GM12878 (cell line): ENCODE data around the gene VSIG10L2. TPM values are rescaled to one million over a fixed set of nuclear protein-coding genes. Genes with fewer than 3 reads are reported as not detected.

ENCODE experiments used
- ATAC-seq: fragments of 200-7000 bp; cut with Tn5 transposase; 3 replicates; pipeline ENCODE4 v1.9.1; 2020; ENCODE audit warnings: mild to moderate bottlenecking, moderate library complexity
- BruUV-seq: library from RNA; stranded (reverse); fragments of 400-500 nt; replicated peaks from 2 replicates; lab custom pipeline; 2021; lab: Mats Ljungman, UMichigan
- CTCF ChIA-PET: fragments of 300-600 bp; sonication (Branson Sonifier 250); formaldehyde crosslinking; extraction: SDS; loops from one replicate; lab custom pipeline; 2021; ENCODE audit warnings: inconsistent platforms; lab: Yijun Ruan, JAX
- POLR2A ChIA-PET: fragments of 350-600 bp; formaldehyde crosslinking; extraction: SDS; loops from one replicate; lab custom pipeline; 2021; ENCODE audit warnings: inconsistent platforms; lab: Charles Lee
- RAD21 ChIA-PET: fragments of 300-600 bp; sonication (Branson Sonifier 250); formaldehyde crosslinking; loops from one replicate; lab custom pipeline; 2023; ENCODE audit warnings: antibody characterized with exemption; ENCODE audit not compliant: unreplicated experiment; lab: Charles Lee
- SMC1A ChIA-PET: fragments of 300-600 bp; sonication (Branson Sonifier 250); formaldehyde crosslinking; loops from one replicate; lab custom pipeline; 2023; ENCODE audit not compliant: unreplicated experiment, uncharacterized antibody; lab: Charles Lee
- DNase-seq: peaks from one replicate; pipeline ENCODE4 v3.0.0-alpha.2; 2011; ENCODE audit warnings: low read depth, low spot score
- FAIRE-seq: peaks from 3 replicates; lab custom pipeline; 2011; peaks lifted over from hg19 to GRCh38; lab: Jason Lieb, UNC
- H2AFZ ChIP-seq: 2 replicates; pipeline ENCODE4 v1.6.0; 2011; ENCODE audit warnings: low read depth, low read length, control low read depth; ENCODE audit not compliant: control insufficient read depth
- H3K27ac ChIP-seq: 2 replicates; pipeline ENCODE4 v1.5.1; 2011; ENCODE audit warnings: control low read depth; ENCODE audit not compliant: control insufficient read depth, insufficient read depth
- H3K27me3 ChIP-seq, 2 experiments: replicated peaks in 1 of 2; 2 replicates each; pipeline versions ENCODE4 v1.6.0 to v1.6.1; 2011; ENCODE audit warnings: low read length in 1 of 2; ENCODE audit not compliant: control insufficient read depth in 2 of 2, insufficient read depth in 2 of 2
- H3K36me3 ChIP-seq, 2 experiments: 2 replicates each; pipeline ENCODE4 v1.5.1; 2011; ENCODE audit warnings: low read length in 1 of 2; ENCODE audit not compliant: control insufficient read depth in 2 of 2, insufficient read depth in 2 of 2
- H3K4me1 ChIP-seq: 2 replicates; pipeline ENCODE4 v1.6.1; 2011; ENCODE audit warnings: mild to moderate bottlenecking, low read length, moderate library complexity, mixed read lengths; ENCODE audit not compliant: control insufficient read depth, insufficient read depth
- H3K4me2 ChIP-seq: 2 replicates; pipeline ENCODE4 v1.6.0; 2011; ENCODE audit warnings: control low read depth; ENCODE audit not compliant: control insufficient read depth, insufficient read depth
- H3K4me3 ChIP-seq: fragments of 200-600 bp; sonication (generic); 2 replicates; pipeline ENCODE4 v1.5.1; 2016
- H3K79me2 ChIP-seq: 2 replicates; pipeline ENCODE4 v1.6.0; 2011; ENCODE audit warnings: low read length; ENCODE audit not compliant: control insufficient read depth, insufficient read depth
- H3K9ac ChIP-seq: 2 replicates; pipeline ENCODE4 v1.8.0; 2011; ENCODE audit warnings: low read length, control low read depth, mixed read lengths; ENCODE audit not compliant: control insufficient read depth, insufficient read depth
- H3K9me3 ChIP-seq: replicated peaks from 3 replicates; pipeline ENCODE4 v1.5.1; 2011; ENCODE audit warnings: mild to moderate bottlenecking, low read length; ENCODE audit not compliant: control insufficient read depth, insufficient read depth
- H4K20me1 ChIP-seq: 2 replicates; pipeline ENCODE4 v1.6.0; 2011; ENCODE audit not compliant: control insufficient read depth, insufficient read depth
- BCL3 ChIP-seq: IDR thresholded peaks from 2 replicates; pipeline ENCODE4 v1.6.1; 2011; ENCODE audit warnings: borderline replicate concordance, low read depth, mild to moderate bottlenecking, moderate library complexity, low read length; ENCODE audit not compliant: insufficient read depth, poor library complexity, severe bottlenecking
- EED ChIP-seq: sonication (generic); IDR thresholded peaks from 2 replicates; pipeline ENCODE4 v1.6.1; 2016; ENCODE audit warnings: antibody characterized with exemption, low read depth
- ETV6 ChIP-seq, 2 experiments: fragments of 450-650 bp in 1 of 2; IDR thresholded peaks in 1 of 2; conservative IDR thresholded peaks in 1 of 2; 2 replicates each; pipeline ENCODE4 v1.6.1; 2014; ENCODE audit warnings: antibody characterized with exemption in 1 of 2, borderline replicate concordance in 1 of 2, low read depth in 1 of 2, mild to moderate bottlenecking in 1 of 2, moderate library complexity in 1 of 2
- GATAD2B ChIP-seq: fragments of 450-650 bp; conservative IDR thresholded peaks from 2 replicates; pipeline ENCODE4 v1.6.1; 2017; ENCODE audit warnings: low read depth, mild to moderate bottlenecking, moderate library complexity
- NBN ChIP-seq: fragments of 450-650 bp; IDR thresholded peaks from 2 replicates; pipeline ENCODE4 v1.6.1; 2016
- SIN3A ChIP-seq: IDR thresholded peaks from 2 replicates; pipeline ENCODE4 v1.6.1; 2012; ENCODE audit warnings: low read depth, low read length, improper control_type of control experiment
- SREBF2 ChIP-seq: IDR thresholded peaks from 2 replicates; pipeline ENCODE4 v1.6.1; 2012; ENCODE audit warnings: mild to moderate bottlenecking, low read length
- ZNF622 ChIP-seq: fragments of 450-650 bp; IDR thresholded peaks from 2 replicates; pipeline ENCODE4 v1.6.1; 2017; ENCODE audit warnings: mild to moderate bottlenecking, inconsistent platforms
- WGBS: methylation state at CpG from one replicate; pipeline ENCODE4 v1.1.6; 2016; ENCODE audit warnings: low lambda C conversion rate; ENCODE audit not compliant: insufficient replicate concordance, insufficient coverage; ENCODE audit errors: missing lambda C conversion rate; 5-methylcytosine and 5-hydroxymethylcytosine counted together
- in situ Hi-C: fragments of 300-500 bp; cut with MboI; formaldehyde crosslinking; loops from 9 replicates; pipeline ENCODE4 v1.14.3; 2018; ENCODE audit warnings: mixed read lengths
- intact Hi-C: fragments of 100-400 bp; cut with micrococcal nuclease; formaldehyde crosslinking; loops from one replicate; pipeline ENCODE4 v1.14.2; 2022; ENCODE audit not compliant: unreplicated experiment
- polyA plus RNA-seq, 11 experiments: library from polyadenylated mRNA; depleted of rRNA in 4 of 11; unstranded in 6 of 11; stranded (reverse) in 5 of 11; fragments of >200 nt; fragmentation: Nextera tagmentation in 4 of 11; fragmentation: Illumina TruSeq in 1 of 11; extraction: Ambion mirVana in 4 of 11; extraction: Trizol in 1 of 11; gene quantifications; 1 replicate in 1 of 11; 2 replicates in 10 of 11; pipeline versions ENCODE4 v1.2.1 to v1.2.3, GENCODE V29; 2011 to 2016; ENCODE audit warnings: inconsistent platforms in 2 of 11, missing spikeins in 2 of 11, low read depth in 1 of 11
- total RNA-seq, 4 experiments: library from RNA; depleted of rRNA in 3 of 4; stranded (reverse); fragments of >200 nt in 3 of 4; fragmentation: Illumina TruSeq in 1 of 4; extraction: Trizol in 1 of 4; gene quantifications; 2 replicates each; pipeline versions ENCODE4 v1.2.1 to v1.2.3, GENCODE V29; 2013 to 2021

The VSIG10L2 gene
- total and polyA plus RNA-seq, 10 of the 15 experiments (the other 5 are each of a cell fraction or from before 2014, with no cell fraction given): 0.02 TPM; not detected in 9

- TF ChIP-seq NBN (no peak), BCL3 (no peak)
- TF ChIP-seq, all 136 proteins: peak for 0
Measured at GRCh38 chr11:125947419-125948277, 1.8 kb downstream of the VSIG10L2 start (continued).

- intact Hi-C loops: no loop called here
- CTCF ChIA-PET: interaction anchor here (0.6 kb wide), 1 partner anchor 245 kb away, joined by 3 read pairs; no protein-coding TSS in a partner anchor
- no peak for ATAC-seq
- BruUV-seq: no TSS peak
- no peak for FAIRE-seq
- POLR2A ChIA-PET: no interaction called here
- no peak for TF ChIP-seq ZNF622
- no peak for TF ChIP-seq GATAD2B
- no peak for TF ChIP-seq SIN3A
- TF ChIP-seq EED: no peak
- TF ChIP-seq SREBF2: no peak
- TF ChIP-seq ETV6 (conservative IDR thresholded peaks at IDR 0.05 in 1 of 2, IDR thresholded peaks at IDR 0.05 in 1 of 2; ENCODE audit: borderline replicate concordance in 1 of 2, low read depth in 1 of 2): no peak
- TF ChIP-seq, all 136 proteins: peak for 0
- WGBS: 43% methylated on average over 23 of the region's 23 CpGs
- no peak overlapping the region for H3K9ac ChIP-seq
- ChIA-PET RAD21 (no interaction called here), SMC1A (interaction anchor here (0.7 kb wide), 1 partner anchor 18 kb away, joined by 3 read pairs; no protein-coding TSS in a partner anchor)
- no peak overlapping the region for H3K4me2 ChIP-seq
- no peaks in the 10 kb centered on the region; a peak in 1 of 4 replicates for H3K27me3 ChIP-seq
- H3K4me3 ChIP-seq: no peak overlapping the region
- no peak overlapping the region for H3K27ac ChIP-seq
- no peak overlapping the region for H2AFZ ChIP-seq
- in situ Hi-C loops: no loop called here
- no peaks in the 10 kb centered on the region for H3K9me3 ChIP-seq
- no peak for DNase-seq
- H3K36me3 ChIP-seq: no peaks in the 10 kb centered on the region
- no peaks in the 10 kb centered on the region for H3K79me2 ChIP-seq
- no peaks in the 10 kb centered on the region for H4K20me1 ChIP-seq
- H3K4me1 ChIP-seq: no peaks in the 10 kb centered on the region
Measured at GRCh38 chr11:125948278-125949051, 2.6 kb downstream of the VSIG10L2 start.
